Pancreas (tissue), 10 donors: Measurements from ENCODE around the gene DENND6B. TPM values are rescaled to one million over a fixed set of nuclear protein-coding genes. Genes with fewer than 3 reads are reported as not detected.

Experiments used
- ATAC-seq, 4 donors: fragments of 200-7000 bp; cut with Tn5 transposase; one replicate each; pipeline versions ENCODE4 v1.8.0 to v1.9.1; 2020; ENCODE audit warnings: mild to moderate bottlenecking in 4 of 4, moderate library complexity in 4 of 4
- DNase-seq, 6 donors: peaks; one replicate each; pipeline ENCODE4 v3.0.0-alpha.2; 2020
- FAIRE-seq: peaks from 2 replicates; lab custom pipeline; 2012; peaks lifted over from hg19 to GRCh38; lab: Jason Lieb, UNC
- H3K27ac ChIP-seq, 4 donors: fragments of 200-600 bp; sonication (generic); 1 replicate in 3 of 4; 2 replicates in 1 of 4; pipeline versions ENCODE4 v1.5.0 to v1.8.0; 2020
- H3K27me3 ChIP-seq, 4 donors: fragments of 200-600 bp; one replicate each; pipeline ENCODE4 v1.8.0; 2021
- H3K36me3 ChIP-seq, 3 donors: fragments of 200-600 bp; sonication (generic) in 1 of 3; one replicate each; pipeline versions ENCODE4 v1.5.0 to v1.8.0; 2020 to 2021
- H3K4me1 ChIP-seq, 3 donors: fragments of 200-600 bp; one replicate each; pipeline ENCODE4 v1.8.0; 2021
- H3K4me3 ChIP-seq, 4 donors: fragments of 200-600 bp; sonication (generic) in 2 of 4; one replicate each; pipeline versions ENCODE4 v1.5.0 to v1.8.0; 2020 to 2021
- H3K9me3 ChIP-seq, 4 donors: fragments of 200-600 bp; one replicate each; pipeline ENCODE4 v1.8.0; 2021
- CTCF ChIP-seq, 4 donors: fragments of 200-600 bp; sonication (generic) in 3 of 4; IDR thresholded peaks; one replicate each; pipeline versions ENCODE4 v1.5.0 to v1.8.0; 2021; ENCODE audit warnings: antibody characterized with exemption in 4 of 4
- WGBS, 2 donors: extraction: QIAGEN DNeasy Blood & Tissue Kit; methylation state at CpG; one replicate each; pipeline ENCODE4 v1.1.7; 2013; 5-methylcytosine and 5-hydroxymethylcytosine counted together
- intact Hi-C, 3 donors: fragments of 100-400 bp; cut with DNase I; formaldehyde crosslinking; loops; one replicate each; pipeline versions ENCODE4 v1.11.1 to v1.14.2; 2022
- polyA plus RNA-seq, 2 donors: library from polyadenylated mRNA; stranded (reverse); fragments of 200-250 nt; gene quantifications; one replicate each; pipeline ENCODE4 v1.2.3, GENCODE V29; 2013
- total RNA-seq, 6 donors: library from RNA; stranded (reverse); fragmentation: NEBNext Ultra II Directional in 4 of 6; extraction: Animal tissue kit (Norgen Biotek cat#: 25700) in 4 of 6; gene quantifications; one replicate each; pipeline versions ENCODE4 v1.2.1 to v1.2.4, GENCODE V29; 2021 to 2023
- donor health status: healthy with polysubstance abuse.
- donor health status: DM: no; HTN: no; CAD: no; lungs with moderate emphysema.
- donor health status: DM: no; HTN: no; CAD: no.
- donor health status: control.
- donor health status: control.
- donor health status: Bipolar disorder and iron deficiency.
- donor health status: DM: yes; HTN: yes; CAD: no.
- donor health status: DM: no; HTN: no; CAD: no.
- donor health status: DM: no; HTN: no; CAD: no.
- donor health status: DM: yes; HTN: yes; CAD: no.

Gene DENND6B
- total and polyA plus RNA-seq, 8 donors = 4.3 to 25.3 (median 6.2) TPM

DNA sequence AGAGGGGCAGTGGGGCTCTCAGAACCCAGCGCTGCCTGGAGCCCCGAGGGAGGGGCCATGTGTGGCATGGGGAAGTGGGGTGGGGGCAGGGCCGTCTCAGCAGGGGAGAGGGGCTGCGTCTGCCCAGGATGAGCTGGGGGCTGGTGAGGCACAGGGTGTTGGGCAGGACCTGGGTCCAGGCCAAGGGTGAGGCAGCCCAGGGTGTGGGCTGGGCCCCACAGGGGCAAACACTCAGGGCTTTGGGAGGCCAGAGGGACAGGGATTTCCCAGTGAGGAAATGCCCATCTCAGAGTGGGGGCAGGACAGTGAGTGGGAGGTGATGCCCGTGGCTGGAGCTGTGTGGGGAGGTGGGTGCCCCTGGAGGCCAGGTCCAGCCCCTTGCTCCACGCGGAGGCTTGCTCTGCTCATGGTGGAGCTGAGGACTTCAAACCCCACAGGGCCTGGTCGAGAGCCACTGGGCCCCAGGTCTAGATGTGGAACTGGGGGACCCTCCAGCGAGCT is 24.7 kb downstream of the DENND6B start:
- H3K4me1 ChIP-seq = peaks cover 17 to 63% (median 26%) of the 10 kb centered on the region in 3 donors
- H3K27me3 ChIP-seq = no peaks in the 10 kb centered on the region
- no peaks in the 10 kb centered on the region for H3K9me3 ChIP-seq
- H3K27ac ChIP-seq = peak overlapping the region; percentile 33 to 88 (median 78)
- WGBS, 2 donors = 55 to 57% methylated on average over 9 of the region's 9 CpGs
- peak in 1 of 4 donors; percentile 7 for ATAC-seq
- intact Hi-C loops = no loop called here
- no peaks in the 10 kb centered on the region for H3K36me3 ChIP-seq
- H3K4me3 ChIP-seq = peak overlapping the region in 1 of 4 donors; percentile 2
- peak in 1 of 6 donors; percentile 55 for DNase-seq
- no peak for TF ChIP-seq CTCF (IDR thresholded peaks at IDR 0.05)
- no peak for FAIRE-seq

DNA sequence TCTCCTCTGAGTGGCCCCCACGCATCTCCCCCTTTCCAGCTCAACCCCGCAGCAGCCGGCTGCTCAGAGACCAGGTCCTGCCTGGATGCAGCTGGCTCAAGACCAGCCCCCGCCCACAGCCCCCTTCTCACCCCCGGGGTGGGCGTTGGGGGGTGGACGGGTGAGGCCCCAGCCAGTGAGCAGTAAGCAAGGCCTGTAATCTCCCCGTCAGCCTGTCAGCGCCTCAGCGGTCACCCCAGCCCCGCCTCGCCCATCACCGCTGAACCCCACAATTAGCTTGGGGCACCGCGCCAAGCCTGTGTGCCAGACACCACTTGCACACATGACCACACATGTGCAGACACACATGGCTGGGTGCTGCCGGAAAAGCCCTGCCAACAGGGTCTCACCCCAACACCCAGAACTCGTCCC is 25.2 kb downstream of the DENND6B start:
- Histone ChIP-seq H3K27me3 (no peaks in the 10 kb centered on the region), H3K9me3 (no peaks in the 10 kb centered on the region), H3K36me3 (no peaks in the 10 kb centered on the region), H3K27ac (peak overlapping the region in 3 of 4 donors; percentile 23 to 88 (median 33)), H3K4me3 (peak overlapping the region in 1 of 4 donors; percentile 2), H3K4me1 (peaks cover 22 to 68% (median 31%) of the 10 kb centered on the region in 3 donors)
- no peak for TF ChIP-seq CTCF (IDR thresholded peaks at IDR 0.05)
- intact Hi-C loops = no loop called here
- WGBS, 2 donors = 70 to 71% methylated on average over 17 of the region's 17 CpGs
- ATAC-seq (no peak), DNase-seq (peak in 1 of 6 donors; percentile 49), FAIRE-seq (no peak)

- WGBS, 2 donors = 90 to 94% methylated on average over 13 to 14 of the region's 14 CpGs
- Histone ChIP-seq H3K27me3 (no peaks in the 10 kb centered on the region), H3K4me3 (peak overlapping the region in 2 of 4 donors; percentile 6 to 24), H3K36me3 (no peaks in the 10 kb centered on the region), H3K27ac (peak overlapping the region in 2 of 4 donors; percentile 10 to 88), H3K9me3 (no peaks in the 10 kb centered on the region), H3K4me1 (peaks cover 23 to 69% (median 33%) of the 10 kb centered on the region in 3 donors)
- intact Hi-C loops = no loop called here
- DNase-seq (no peak), ATAC-seq (no peak), FAIRE-seq (no peak)
- no peak for TF ChIP-seq CTCF (IDR thresholded peaks at IDR 0.05)
Observed at GRCh38 chr22:50300620-50301257, 26.1 kb downstream of the DENND6B start.

DNA sequence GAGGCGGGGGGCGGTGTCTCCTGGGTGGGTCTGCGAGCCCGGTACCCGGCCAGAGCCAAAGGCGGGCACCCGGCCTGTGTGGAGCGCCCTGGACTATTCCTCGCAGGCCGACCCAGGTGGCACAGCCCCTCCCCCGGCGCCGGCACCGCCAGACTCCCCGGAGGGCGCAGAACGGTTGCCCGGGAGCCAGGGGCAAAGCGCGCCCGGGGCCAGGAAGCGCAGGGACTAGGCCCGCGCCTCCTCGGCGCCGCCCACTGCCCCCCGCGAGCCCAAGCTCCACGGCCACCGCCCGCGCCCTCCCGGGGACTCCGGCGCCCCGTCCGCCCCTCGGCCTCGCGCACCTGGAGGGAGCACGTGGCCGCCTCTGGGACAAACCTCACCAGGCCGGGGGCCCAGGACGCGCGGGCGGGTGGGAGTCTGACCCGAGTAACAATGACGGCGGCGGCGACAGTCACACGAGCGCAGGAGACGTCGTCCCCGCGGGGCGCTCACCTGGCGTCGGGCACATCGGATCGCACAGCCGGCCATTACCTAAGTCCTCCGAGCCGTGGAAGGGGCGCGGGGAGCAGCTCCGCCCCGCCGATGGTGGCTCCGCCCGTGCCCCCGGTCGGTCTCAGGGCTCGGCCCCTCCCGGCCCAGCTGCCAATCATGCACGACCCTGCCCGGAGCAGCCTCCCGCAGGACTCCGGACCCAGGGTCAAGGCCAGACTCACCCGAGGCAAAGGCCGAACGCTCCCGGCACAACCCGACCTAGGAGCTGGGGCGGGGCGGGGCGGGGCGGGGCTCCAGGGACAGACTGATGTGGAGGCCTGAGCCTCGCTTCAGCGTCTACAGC is 26.8 kb downstream of the DENND6B start:
- Histone ChIP-seq H3K4me3 (peak overlapping the region in 2 of 4 donors; percentile 17 to 24), H3K4me1 (peaks cover 17 to 66% (median 28%) of the 10 kb centered on the region in 3 donors), H3K36me3 (no peaks in the 10 kb centered on the region), H3K9me3 (no peaks in the 10 kb centered on the region), H3K27ac (peak overlapping the region; percentile 22 to 52 (median 34)), H3K27me3 (no peaks in the 10 kb centered on the region)
- ATAC-seq = no peak
- DNase-seq = peak in 1 of 6 donors; percentile 49
- 66 to 70% methylated on average over 84 to 93 of the region's 93 CpGs for WGBS, 2 donors
- intact Hi-C loops = no loop called here
- FAIRE-seq = no peak
- no peak for TF ChIP-seq CTCF (IDR thresholded peaks at IDR 0.05)
